ENCODE results near the gene NNAT. TPM values are rescaled to one million over a fixed set of nuclear protein-coding genes. Genes with fewer than 3 reads are reported as not detected.

Gene NNAT
- total and polyA plus RNA-seq, 2 donors (not counting 3 experiments of a cell fraction or from before 2014, with no cell fraction given): 2.3 to 32.9 TPM

- H3K9ac ChIP-seq (replicated peaks; ENCODE audit: extremely low read depth, insufficient read depth, low read length): no peak overlapping the region
- no peaks in the 10 kb centered on the region for H3K4me1 ChIP-seq (ENCODE audit: control insufficient read depth, extremely low read depth, insufficient read depth, low read length)
- intact Hi-C loops (cut with micrococcal nuclease) (no loop called here), dilution Hi-C loops (cut with MboI; ENCODE audit: extremely low pct_ligation_motif_present, low sequenced_read_pairs) (loop anchor here (25.0 kb wide), 1 partner anchor 240 kb away; the partner anchor contains the start of gene GHRH)
- no peaks in the 10 kb centered on the region for H3K79me2 ChIP-seq (ENCODE audit: control insufficient read depth, insufficient read depth, low read length)
- no peak overlapping the region for H2AFZ ChIP-seq (ENCODE audit: low read depth, low read length)
- no peak overlapping the region for H3K27ac ChIP-seq (ENCODE audit: insufficient read depth, low read depth, low read length)
- ChIA-PET CTCF (interaction anchor here (0.9 to 1.4 kb wide), 2 partner anchors 32 to 232 kb away, joined by 3 to 5 read pairs; no protein-coding TSS in a partner anchor), POLR2A (no interaction called here)
- H3K4me3 ChIP-seq (replicated peaks in 1 of 3; ENCODE audit: insufficient read depth in 1 of 3, low read depth in 1 of 3, low read length in 3 of 3): no peak overlapping the region
- TF ChIP-seq MYC (IDR thresholded peaks at IDR 0.05; ENCODE audit: low read depth, low read length) (no peak), POLR2AphosphoS5 (IDR thresholded peaks at IDR 0.05; ENCODE audit: insufficient read depth, low read depth, low read length) (no peak), MAX (IDR thresholded peaks at IDR 0.05; ENCODE audit: insufficient read depth, insufficient read length) (no peak), FOS (IDR thresholded peaks at IDR 0.05; ENCODE audit: borderline replicate concordance, insufficient read depth, low read length) (no peak), POLR2A (IDR thresholded peaks at IDR 0.05; ENCODE audit: low read depth, low read length) (no peak), JUN (IDR thresholded peaks at IDR 0.05; ENCODE audit: borderline replicate concordance, insufficient read depth, insufficient read length, low read depth) (no peak), EZH2 (IDR thresholded peaks at IDR 0.05; ENCODE audit: borderline replicate concordance, low read depth, low read length, severe bottlenecking) (no peak), CTCF (IDR thresholded peaks at IDR 0.05; ENCODE audit: extremely low read depth in 1 of 2, insufficient read depth in 1 of 2, low read depth in 1 of 2, low read length in 2 of 2) (no peak), GATA2 (IDR thresholded peaks at IDR 0.05; ENCODE audit: insufficient read depth, insufficient read length, low read depth, low read length) (no peak)
- no peaks in the 10 kb centered on the region for H4K20me1 ChIP-seq (replicated peaks; ENCODE audit: control insufficient read depth, extremely low read depth, insufficient read depth, low read length)
- FAIRE-seq (no peak), DNase-seq (ENCODE audit: low read depth, low spot score) (no peak)
- no peaks in the 10 kb centered on the region for H3K9me3 ChIP-seq (replicated peaks; ENCODE audit: control insufficient read depth, insufficient read depth, low read length)
- no peaks in the 10 kb centered on the region for H3K27me3 ChIP-seq (ENCODE audit: control insufficient read depth in 2 of 2, insufficient read depth in 2 of 2, low read length in 2 of 2)
- H3K4me2 ChIP-seq (ENCODE audit: insufficient read depth, low read length): no peak overlapping the region
- no peaks in the 10 kb centered on the region for H3K9me1 ChIP-seq (replicated peaks; ENCODE audit: control insufficient read depth, extremely low read depth, insufficient read depth, low read length)
- no TSS peak for BruUV-seq (replicated peaks)
- H3K36me3 ChIP-seq (ENCODE audit: control insufficient read depth in 2 of 2, extremely low read depth in 1 of 2, insufficient read depth in 2 of 2, low read length in 2 of 2): no peaks in the 10 kb centered on the region
Measured at GRCh38 chr20:37502654-37503053, 18.4 kb upstream of the NNAT start.

Data from endothelial cell of umbilical vein (primary cell).